K562 (cell line): ENCODE results near the gene SCFD1. TPM values are rescaled to one million over a fixed set of nuclear protein-coding genes. Genes with fewer than 3 reads are reported as not detected.

ENCODE experiments used
- ATAC-seq: fragments of 200-7000 bp; cut with Tn5 transposase; 3 replicates; pipeline ENCODE4 v1.9.1; 2020; ENCODE audit warnings: moderate library complexity
- BruUV-seq: library from RNA; stranded (reverse); fragments of 400-500 nt; replicated peaks from 2 replicates; lab custom pipeline; 2021; lab: Mats Ljungman, UMichigan
- CTCF ChIA-PET: fragments of 300-600 bp; formaldehyde crosslinking; extraction: SDS; loops from one replicate; lab custom pipeline; 2021; ENCODE audit warnings: low intra/inter-chr PET ratio; lab: Yijun Ruan, JAX
- POLR2A ChIA-PET: fragments of 300-600, 350-650 bp; sonication (Branson Sonifier 250); formaldehyde crosslinking; extraction: SDS; loops from one replicate; lab custom pipeline; 2021; ENCODE audit warnings: antibody characterized with exemption, inconsistent platforms; lab: Yijun Ruan, JAX
- DNase-seq, 4 experiments: peaks; one replicate each; pipeline versions ENCODE4 v3.0.0 to v3.0.0-alpha.2; 2011 to 2018; ENCODE audit warnings: low spot score in 3 of 4, mixed read lengths in 3 of 4; ENCODE audit errors: extremely low read depth in 1 of 4
- FAIRE-seq: peaks from 2 replicates; lab custom pipeline; 2011; peaks lifted over from hg19 to GRCh38; lab: Jason Lieb, UNC
- H2AFZ ChIP-seq: 2 replicates; pipeline ENCODE4 v1.6.0; 2011; ENCODE audit warnings: low read depth, low read length, control low read depth, inconsistent platforms
- H3K27ac ChIP-seq: fragments of 200-600 bp; 3 replicates; pipeline ENCODE4 v1.8.0; 2011; ENCODE audit warnings: low read depth, mild to moderate bottlenecking, control low read depth, inconsistent platforms, low read length, moderate library complexity, mixed read lengths; ENCODE audit errors: extremely low read depth
- H3K27me3 ChIP-seq, 2 experiments: fragments of 300-600 bp in 1 of 2; 2 replicates in 1 of 2; 3 replicates in 1 of 2; pipeline versions ENCODE4 v1.6.0 to v1.8.0; 2011; ENCODE audit warnings: inconsistent platforms in 2 of 2, low read length in 2 of 2, mild to moderate bottlenecking in 1 of 2, mixed read lengths in 1 of 2, moderate library complexity in 1 of 2; ENCODE audit not compliant: control insufficient read depth in 2 of 2, insufficient read depth in 2 of 2
- H3K36me3 ChIP-seq: fragments of 300-600 bp; 3 replicates; pipeline ENCODE4 v1.8.0; 2011; ENCODE audit warnings: mild to moderate bottlenecking, low read length, inconsistent platforms; ENCODE audit not compliant: control insufficient read depth, insufficient read depth
- H3K4me1 ChIP-seq, 2 experiments: fragments of 200-600 bp in 1 of 2; replicated peaks in 1 of 2; 2 replicates in 1 of 2; 3 replicates in 1 of 2; pipeline versions ENCODE4 v1.5.1 to v1.8.0; 2011; ENCODE audit warnings: inconsistent platforms in 2 of 2, low read length in 2 of 2, mild to moderate bottlenecking in 1 of 2, mixed read lengths in 1 of 2, moderate library complexity in 1 of 2; ENCODE audit not compliant: control insufficient read depth in 2 of 2, insufficient read depth in 2 of 2
- H3K4me2 ChIP-seq: 2 replicates; pipeline ENCODE4 v1.6.1; 2011; ENCODE audit warnings: low read length, control low read depth, inconsistent platforms, mixed read lengths; ENCODE audit not compliant: insufficient read depth
- H3K4me3 ChIP-seq: fragments of 200-600 bp; sonication (generic), shearing (Covaris generic); 2 replicates; pipeline ENCODE4 v1.5.1; 2016; ENCODE audit warnings: control low read depth, inconsistent platforms
- H3K79me2 ChIP-seq: fragments of 200-600 bp; 3 replicates; pipeline ENCODE4 v1.8.0; 2011; ENCODE audit warnings: low read length, inconsistent platforms; ENCODE audit not compliant: control insufficient read depth, insufficient read depth
- H3K9ac ChIP-seq, 2 experiments: 2 replicates each; pipeline versions ENCODE4 v1.6.0 to v1.6.1; 2011; ENCODE audit warnings: low read depth in 2 of 2, low read length in 2 of 2, control low read depth in 1 of 2, inconsistent platforms in 1 of 2, mild to moderate bottlenecking in 1 of 2, mixed read lengths in 1 of 2; ENCODE audit not compliant: insufficient read depth in 1 of 2
- H3K9me1 ChIP-seq: one replicate; pipeline ENCODE4 v1.6.0; 2011; ENCODE audit warnings: inconsistent platforms, mild to moderate bottlenecking, low read length, moderate library complexity; ENCODE audit not compliant: control insufficient read depth, insufficient read depth
- H3K9me3 ChIP-seq: replicated peaks from 2 replicates; pipeline ENCODE4 v1.5.1; 2011; ENCODE audit warnings: low read depth, low read length, inconsistent platforms; ENCODE audit not compliant: control insufficient read depth, insufficient read depth
- H4K20me1 ChIP-seq: replicated peaks from 2 replicates; pipeline ENCODE4 v1.6.1; 2011; ENCODE audit warnings: low read length, inconsistent platforms, mixed read lengths; ENCODE audit not compliant: control insufficient read depth, insufficient read depth
- NFE2 ChIP-seq: IDR thresholded peaks from 2 replicates; pipeline ENCODE4 v1.6.1; 2014; ENCODE audit warnings: antibody characterized with exemption, low read depth
- NFIX ChIP-seq: fragments of 250-450 bp; sonication (Bioruptor Pico); IDR thresholded peaks from 2 replicates; pipeline ENCODE4 v1.4.0; 2020; ENCODE audit warnings: low read depth, mild to moderate bottlenecking, moderate library complexity
- SMC3 ChIP-seq: conservative IDR thresholded peaks from 2 replicates; pipeline ENCODE4 v1.6.1; 2011; ENCODE audit warnings: low read depth, low read length, improper control_type of control experiment; ENCODE audit not compliant: insufficient read depth
- TCF7 ChIP-seq: sonication (generic); IDR thresholded peaks from 2 replicates; pipeline ENCODE4 v1.6.1; 2016; ENCODE audit warnings: antibody characterized with exemption, borderline replicate concordance
- WGBS: fragments of 100-300 bp; shearing (Covaris generic); methylation state at CpG from one replicate; pipeline ENCODE4 v1.1.6; 2016; ENCODE audit warnings: low coverage, mixed read lengths; ENCODE audit not compliant: insufficient coverage; ENCODE audit errors: missing lambda C conversion rate; 5-methylcytosine and 5-hydroxymethylcytosine counted together
- in situ Hi-C: fragments of 300-500 bp; cut with MboI; formaldehyde crosslinking; loops from 4 replicates; pipeline ENCODE4 v1.15.0; 2018; ENCODE audit warnings: inconsistent platforms, mixed read lengths
- intact Hi-C: fragments of 100-400 bp; cut with micrococcal nuclease; formaldehyde crosslinking; loops from 2 replicates; pipeline ENCODE4 v1.14.2; 2022
- polyA plus RNA-seq, 8 experiments: library from polyadenylated mRNA; depleted of rRNA in 4 of 8; stranded (reverse) in 5 of 8; unstranded in 3 of 8; fragments of >200 nt; fragmentation: Nextera tagmentation in 2 of 8; fragmentation: Illumina TruSeq in 1 of 8; extraction: Ambion mirVana in 2 of 8; extraction: Trizol in 1 of 8; gene quantifications; 2 replicates each; pipeline versions ENCODE4 v1.2.1 to v1.2.3, GENCODE V29; 2011 to 2014; ENCODE audit warnings: inconsistent platforms in 1 of 8, missing spikeins in 1 of 8
- total RNA-seq, 7 experiments: library from RNA; depleted of rRNA in 6 of 7; stranded (reverse); fragments of >200 nt in 6 of 7; fragmentation: Illumina TruSeq in 2 of 7; extraction: Trizol in 2 of 7; gene quantifications; 2 replicates each; pipeline versions ENCODE4 v1.2.1 to v1.2.3, GENCODE V29; 2011 to 2021; ENCODE audit warnings: low replicate concordance in 1 of 7
- TF ChIP-seq, protein P1 (sequence below), 3 experiments: IDR thresholded peaks in 2 of 3; conservative IDR thresholded peaks in 1 of 3; 2 replicates each; pipeline ENCODE4 v1.5.1; 2011 to 2012; ENCODE audit warnings: low read length in 3 of 3, mild to moderate bottlenecking in 3 of 3, control low read depth in 2 of 3, improper control_type of control experiment in 1 of 3, inconsistent platforms in 1 of 3, low read depth in 1 of 3, mixed read lengths in 1 of 3, moderate library complexity in 1 of 3; ENCODE audit not compliant: insufficient read depth in 2 of 3

SCFD1 gene
- total and polyA plus RNA-seq, 9 of the 15 experiments (the other 6 are each of a cell fraction or from before 2014, with no cell fraction given), result 48.9 to 112 (median 75.2) TPM

DNA sequence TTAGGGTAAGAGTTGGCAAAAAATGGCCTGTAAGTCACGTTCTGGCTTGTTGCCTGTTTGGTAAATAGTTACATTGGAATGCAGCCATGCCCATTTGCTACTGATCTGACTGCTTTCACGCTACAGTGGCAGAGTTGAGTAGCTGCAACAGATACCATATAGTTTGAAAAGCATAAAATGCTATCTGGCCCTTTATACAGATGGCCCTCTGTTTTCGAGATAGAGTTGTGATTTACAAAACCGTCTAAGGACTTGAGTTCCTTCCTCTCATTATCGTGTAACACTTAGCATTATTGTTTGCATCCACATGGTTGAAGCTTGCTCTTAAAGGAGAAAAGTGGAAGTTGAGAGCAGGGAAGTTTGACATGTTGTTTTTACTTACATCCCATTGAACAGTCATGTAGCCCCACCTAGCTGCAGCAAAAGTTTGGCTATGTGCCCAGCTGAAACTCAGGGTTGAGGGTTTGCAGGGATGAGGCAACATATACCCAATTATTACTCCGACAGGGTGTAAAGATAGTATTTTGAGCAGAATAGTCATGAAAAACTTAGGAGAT is 11.3 kb upstream of the SCFD1 start (continued):
- peak; percentile 42; the same call in 1 of the 2 replicates for TF ChIP-seq NFIX (CRISPR knock-in tag)
- TF ChIP-seq, protein P1, sequence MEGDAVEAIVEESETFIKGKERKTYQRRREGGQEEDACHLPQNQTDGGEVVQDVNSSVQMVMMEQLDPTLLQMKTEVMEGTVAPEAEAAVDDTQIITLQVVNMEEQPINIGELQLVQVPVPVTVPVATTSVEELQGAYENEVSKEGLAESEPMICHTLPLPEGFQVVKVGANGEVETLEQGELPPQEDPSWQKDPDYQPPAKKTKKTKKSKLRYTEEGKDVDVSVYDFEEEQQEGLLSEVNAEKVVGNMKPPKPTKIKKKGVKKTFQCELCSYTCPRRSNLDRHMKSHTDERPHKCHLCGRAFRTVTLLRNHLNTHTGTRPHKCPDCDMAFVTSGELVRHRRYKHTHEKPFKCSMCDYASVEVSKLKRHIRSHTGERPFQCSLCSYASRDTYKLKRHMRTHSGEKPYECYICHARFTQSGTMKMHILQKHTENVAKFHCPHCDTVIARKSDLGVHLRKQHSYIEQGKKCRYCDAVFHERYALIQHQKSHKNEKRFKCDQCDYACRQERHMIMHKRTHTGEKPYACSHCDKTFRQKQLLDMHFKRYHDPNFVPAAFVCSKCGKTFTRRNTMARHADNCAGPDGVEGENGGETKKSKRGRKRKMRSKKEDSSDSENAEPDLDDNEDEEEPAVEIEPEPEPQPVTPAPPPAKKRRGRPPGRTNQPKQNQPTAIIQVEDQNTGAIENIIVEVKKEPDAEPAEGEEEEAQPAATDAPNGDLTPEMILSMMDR (IDR thresholded peaks at IDR 0.05 in 2 of 3, conservative IDR thresholded peaks at IDR 0.05 in 1 of 3; ENCODE audit: insufficient read depth in 2 of 3, low read depth in 1 of 3, low read length in 3 of 3), result peak in 2 of 3 experiments; percentile 37 to 58; a peak in 2 of 6 replicates
- no peak for TF ChIP-seq TCF7

DNA sequence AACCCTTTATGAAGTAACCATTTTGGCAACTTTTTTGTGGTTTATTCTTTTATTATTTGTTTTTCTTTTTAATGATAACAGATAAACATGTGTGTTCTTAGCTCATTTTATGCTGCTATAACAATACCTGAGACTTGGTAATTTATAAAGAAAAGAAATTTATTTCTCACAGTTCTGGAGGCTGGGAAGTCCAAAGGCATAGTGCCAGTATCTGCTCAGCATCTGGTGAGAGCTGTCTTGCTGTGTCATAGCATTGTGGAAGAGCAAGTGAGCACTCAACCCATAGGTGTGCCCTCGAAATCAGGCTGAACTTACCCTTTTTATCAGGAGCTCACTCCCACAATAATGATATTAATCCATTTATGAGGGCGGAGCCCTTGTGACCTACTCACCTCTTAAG is 8.0 kb upstream of the SCFD1 start:
- H4K20me1 ChIP-seq, result no peaks in the 10 kb centered on the region
- FAIRE-seq (no peak), ATAC-seq (no peak), DNase-seq (no peak)
- peaks cover 51% of the 10 kb centered on the region; the same call in 1 of the 3 replicates for H3K36me3 ChIP-seq
- H3K4me2 ChIP-seq, result no peak overlapping the region
- H3K4me1 ChIP-seq, result no peaks in the 10 kb centered on the region
- no peaks in the 10 kb centered on the region for H3K9me1 ChIP-seq
- POLR2A ChIA-PET, result interaction anchor here (0.8 kb wide), 1 partner anchor 9 kb away, joined by 3 read pairs; no protein-coding TSS in a partner anchor
- 79% methylated on average over 2 of the region's 2 CpGs for WGBS
- 0 out of 2 replicates have a peak, but pooled peaks have one; percentile 3 for TF ChIP-seq NFE2
- TF ChIP-seq SMC3, result no peak
- no peak overlapping the region for H3K4me3 ChIP-seq
- H2AFZ ChIP-seq, result no peak overlapping the region
- H3K27ac ChIP-seq, result no peak overlapping the region
- in situ Hi-C loops (no loop called here), intact Hi-C loops (loop anchor here (10.0 kb wide), 1 partner anchor 239 kb away; no protein-coding TSS in a partner anchor)
- H3K9ac ChIP-seq, result no peak overlapping the region
- no peaks in the 10 kb centered on the region for H3K9me3 ChIP-seq
- H3K79me2 ChIP-seq, result no peaks in the 10 kb centered on the region
- BruUV-seq, result no TSS peak
- CTCF ChIA-PET, result no interaction called here
- no peaks in the 10 kb centered on the region for H3K27me3 ChIP-seq
